Naive B cell (primary cell): ENCODE results near the gene GPT2. TPM values are rescaled to one million over a fixed set of nuclear protein-coding genes. Genes with fewer than 3 reads are reported as not detected.
A peak's percentile ranks its signal among the peaks of the same experiment; 100 is the strongest.
"Not testable (repeated sequence)": the region's sequence is repeated elsewhere in the genome, so short reads cannot be mapped to it uniquely, and the experiment has no call there.

Source experiments
- ATAC-seq, 2 donors: fragments of 150-1000 bp; cut with Tn5 transposase; 2 replicates each; pipeline ENCODE4 v1.10.0; 2021; ENCODE audit warnings: low read depth in 2 of 2, mild to moderate bottlenecking in 2 of 2, moderate library complexity in 2 of 2
- DNase-seq: peaks from one replicate; pipeline ENCODE4 v3.0.0; 2022
- H3K27ac Mint-ChIP-seq, 6 donors: one replicate each; pipeline ENCODE4 v1.8.0; 2020 to 2022; ENCODE audit warnings: mild to moderate bottlenecking in 6 of 6, mixed read lengths in 6 of 6, moderate library complexity in 5 of 6, inconsistent platforms in 2 of 6
- H3K27me3 Mint-ChIP-seq, 3 donors: one replicate each; pipeline ENCODE4 v1.8.0; 2021 to 2022; ENCODE audit warnings: mixed read lengths in 3 of 3, mild to moderate bottlenecking in 1 of 3
- H3K36me3 Mint-ChIP-seq, 2 donors: one replicate each; pipeline ENCODE4 v1.8.0; 2020 to 2022; ENCODE audit warnings: mixed read lengths in 2 of 2, inconsistent platforms in 1 of 2, mild to moderate bottlenecking in 1 of 2
- H3K4me1 Mint-ChIP-seq, 3 donors: one replicate each; pipeline ENCODE4 v1.8.0; 2020 to 2022; ENCODE audit warnings: mixed read lengths in 3 of 3, inconsistent platforms in 1 of 3, mild to moderate bottlenecking in 1 of 3, moderate library complexity in 1 of 3
- H3K4me3 Mint-ChIP-seq, 8 donors: one replicate each; pipeline ENCODE4 v1.8.0; 2020 to 2022; ENCODE audit warnings: mild to moderate bottlenecking in 8 of 8, mixed read lengths in 8 of 8, moderate library complexity in 8 of 8, inconsistent platforms in 2 of 8
- H3K9me3 Mint-ChIP-seq, 7 donors: one replicate each; pipeline ENCODE4 v1.8.0; 2020 to 2022; ENCODE audit warnings: mixed read lengths in 7 of 7, mild to moderate bottlenecking in 5 of 7, inconsistent platforms in 2 of 7, moderate library complexity in 1 of 7
- polyA plus RNA-seq, 6 donors: library from polyadenylated mRNA; unstranded; fragments of 300-500 nt; fragmentation: Illumina TruSeq; gene quantifications; one replicate each; pipeline ENCODE4 v1.2.3, GENCODE V29; 2021; ENCODE audit warnings: low read depth in 6 of 6

GPT2 gene
- polyA plus RNA-seq, 6 donors from 2014 or later, result 1.4 to 3.5 (median 1.8) TPM

DNA sequence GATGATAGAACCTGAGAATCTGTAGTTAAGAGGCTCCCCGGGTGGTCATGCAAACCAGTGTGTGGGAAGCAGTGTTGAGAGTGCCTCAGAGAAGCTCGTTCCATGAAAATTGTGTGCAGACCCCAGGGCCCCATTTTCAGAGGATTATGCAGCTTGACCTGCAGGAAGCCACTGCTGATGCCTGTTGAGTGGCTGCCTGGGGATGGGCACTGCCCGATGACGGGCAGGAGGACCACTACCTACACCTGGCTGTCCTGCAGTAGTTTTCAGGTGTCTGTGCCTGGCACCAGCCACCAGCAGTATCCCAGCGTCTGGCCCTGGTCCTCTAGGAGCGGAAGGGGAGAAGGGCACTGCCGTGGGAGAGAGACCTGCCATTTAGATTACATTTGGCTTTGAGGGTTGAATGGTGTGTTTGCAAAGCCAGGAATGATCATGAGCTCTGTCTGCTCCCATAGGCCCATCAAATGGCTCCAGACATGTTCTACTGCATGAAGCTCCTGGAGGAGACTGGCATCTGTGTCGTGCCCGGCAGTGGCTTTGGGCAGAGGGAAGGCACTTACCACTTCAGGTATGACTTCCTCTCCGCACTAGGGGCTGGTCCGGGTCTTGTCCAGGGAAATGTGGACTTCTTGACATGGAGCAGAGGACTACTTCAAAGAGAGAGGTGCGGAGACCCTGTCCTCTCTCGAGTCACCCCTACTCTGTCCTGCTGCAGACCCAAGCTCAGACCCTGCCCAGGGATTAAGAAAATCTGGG is 42.5 kb downstream of the GPT2 start:
- H3K27ac Mint-ChIP-seq, result no peak overlapping the region
- H3K36me3 Mint-ChIP-seq, result no peaks in the 10 kb centered on the region
- H3K4me3 Mint-ChIP-seq, result no peak overlapping the region
- H3K27me3 Mint-ChIP-seq, result no peaks in the 10 kb centered on the region
- H3K9me3 Mint-ChIP-seq, result no peaks in the 10 kb centered on the region
- peaks cover 0 to 4% (median 0%) of the 10 kb centered on the region in 3 donors for H3K4me1 Mint-ChIP-seq
- ATAC-seq, result no peak
- DNase-seq, result no peak

DNA sequence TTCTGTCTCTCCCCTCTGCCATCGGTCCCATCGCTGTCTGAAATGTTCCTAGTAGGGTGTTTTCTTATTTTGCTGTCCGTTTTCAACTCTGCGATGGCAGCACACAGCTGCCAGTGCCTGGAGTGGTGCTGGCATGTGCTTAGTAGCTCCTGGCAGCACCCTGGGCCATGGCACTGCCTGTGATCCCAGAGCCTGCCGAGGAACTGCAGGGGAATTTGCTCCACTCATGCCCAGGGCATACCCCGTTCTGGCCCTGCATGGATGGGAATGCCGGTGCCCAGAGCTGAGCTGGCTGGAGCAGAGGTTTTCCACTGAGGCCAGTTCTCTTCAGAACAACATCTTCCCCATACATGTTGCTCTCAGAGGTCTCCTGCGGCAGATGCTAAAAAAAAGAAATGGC is 43.1 kb downstream of the GPT2 start:
- H3K4me3 Mint-ChIP-seq, result no peak overlapping the region
- H3K27ac Mint-ChIP-seq, result no peak overlapping the region
- H3K27me3 Mint-ChIP-seq, result no peaks in the 10 kb centered on the region
- ATAC-seq, result no peak
- no peaks in the 10 kb centered on the region for H3K9me3 Mint-ChIP-seq
- DNase-seq, result no peak
- no peaks in the 10 kb centered on the region for H3K36me3 Mint-ChIP-seq
- H3K4me1 Mint-ChIP-seq, result peaks cover 0 to 4% (median 0%) of the 10 kb centered on the region in 3 donors

DNA sequence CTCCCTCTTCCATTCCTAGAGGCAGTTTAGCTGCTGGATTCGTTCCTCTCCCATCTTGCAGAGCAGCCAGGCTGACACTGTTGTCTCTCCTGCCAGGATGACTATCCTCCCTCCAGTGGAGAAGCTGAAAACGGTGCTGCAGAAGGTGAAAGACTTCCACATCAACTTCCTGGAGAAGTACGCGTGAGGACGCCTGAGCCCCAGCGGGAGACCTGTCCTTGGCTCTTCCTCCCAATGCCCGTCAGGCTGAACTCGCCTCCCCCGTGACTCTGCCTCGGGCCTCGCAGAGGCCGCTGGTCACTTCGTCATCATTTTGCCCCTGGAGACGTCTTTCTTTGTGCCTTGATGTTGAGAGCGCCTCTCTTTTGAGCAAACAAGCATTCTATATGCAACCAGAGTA is 44.6 kb downstream of the GPT2 start:
- Mint-ChIP-seq H3K27me3 (no peaks in the 10 kb centered on the region), H3K36me3 (no peaks in the 10 kb centered on the region), H3K27ac (peak overlapping the region in 3 of 6 donors; percentile 8 to 47 (median 38)), H3K9me3 (no peaks in the 10 kb centered on the region), H3K4me3 (peak overlapping the region in 1 of 8 donors; percentile 50), H3K4me1 (peaks cover 7 to 12% (median 9%) of the 10 kb centered on the region in 3 donors)
- ATAC-seq (no peak), DNase-seq (no peak)

DNA sequence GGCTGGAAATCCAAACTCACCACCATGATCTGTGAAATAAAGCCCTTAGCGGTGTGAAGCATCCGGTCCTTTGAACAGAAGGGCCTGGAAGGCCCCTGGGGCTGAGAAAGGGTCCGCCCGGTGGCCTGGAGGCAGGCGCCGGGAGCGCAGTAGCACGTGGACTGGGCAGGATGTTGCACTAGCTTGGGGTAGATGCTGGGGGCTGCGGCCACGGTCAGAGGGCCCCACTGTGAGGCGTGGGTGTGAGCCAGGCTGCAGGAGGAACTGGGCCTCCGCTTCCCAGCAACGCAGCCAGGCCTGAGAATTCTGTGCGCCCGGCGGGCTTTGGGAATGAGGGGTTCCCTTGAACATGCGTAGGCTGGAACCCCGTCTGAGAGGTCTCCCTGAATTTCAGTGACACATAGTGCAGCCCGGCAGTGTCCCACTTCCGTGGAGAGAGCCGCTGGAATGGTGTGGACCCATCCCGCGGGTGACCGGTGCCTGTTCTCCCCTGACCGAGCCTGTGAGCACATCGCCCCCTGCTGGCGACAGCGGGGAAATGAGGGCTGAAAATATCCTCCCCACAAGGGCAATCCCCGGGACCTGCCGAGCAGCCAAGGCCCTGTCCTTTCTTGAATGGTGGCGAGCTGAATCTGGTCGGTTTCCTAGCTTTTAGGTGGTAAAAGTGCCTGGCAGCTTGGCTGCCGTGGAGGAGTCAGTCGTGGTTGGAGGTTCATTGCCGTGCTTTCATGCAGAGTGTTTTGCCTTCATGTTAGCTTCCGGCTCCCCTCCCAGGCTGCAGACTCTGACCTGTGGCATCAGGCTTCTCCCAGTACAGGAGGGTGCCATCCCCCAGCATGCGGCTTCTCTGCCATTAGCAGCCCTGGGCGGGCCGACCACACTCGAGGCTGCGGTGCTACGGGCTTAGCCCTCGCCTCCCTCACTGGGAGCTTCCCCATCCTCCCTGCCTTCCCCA is 45.5 kb downstream of the GPT2 start:
- H3K4me1 Mint-ChIP-seq, result peaks cover 7 to 12% (median 9%) of the 10 kb centered on the region in 3 donors
- no peaks in the 10 kb centered on the region for H3K27me3 Mint-ChIP-seq
- H3K36me3 Mint-ChIP-seq, result no peaks in the 10 kb centered on the region
- H3K4me3 Mint-ChIP-seq, result no peak overlapping the region
- DNase-seq (peak; percentile 51), ATAC-seq (peak; percentile 56 to 57)
- no peaks in the 10 kb centered on the region for H3K9me3 Mint-ChIP-seq
- H3K27ac Mint-ChIP-seq, result peak overlapping the region in 2 of 6 donors; percentile 31 to 63

DNA sequence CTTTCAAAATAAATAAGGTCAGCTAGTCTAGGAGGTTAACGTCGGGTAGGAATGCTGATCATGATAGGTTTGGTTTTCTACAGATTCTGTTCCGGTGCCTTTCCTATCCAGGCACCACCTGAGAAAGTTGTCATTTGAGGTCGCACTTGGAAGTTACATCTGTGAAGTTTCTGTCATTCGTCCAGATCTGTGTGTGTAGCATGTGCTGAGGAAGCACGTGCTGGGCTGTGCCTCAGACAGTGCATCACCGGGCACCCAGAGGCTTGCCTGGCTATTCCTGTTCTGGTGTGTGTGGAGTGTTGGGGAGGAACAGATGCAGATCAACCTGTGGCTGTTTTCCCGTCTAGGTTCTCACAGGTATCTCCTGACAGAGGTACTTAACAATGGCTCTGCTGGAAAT is 46.7 kb downstream of the GPT2 start:
- no peaks in the 10 kb centered on the region for H3K36me3 Mint-ChIP-seq
- peaks cover 7 to 12% (median 9%) of the 10 kb centered on the region in 3 donors for H3K4me1 Mint-ChIP-seq
- peak overlapping the region in 1 of 8 donors; percentile 3 for H3K4me3 Mint-ChIP-seq
- H3K27me3 Mint-ChIP-seq, result no peaks in the 10 kb centered on the region
- DNase-seq (no peak), ATAC-seq (no peak)
- H3K27ac Mint-ChIP-seq, result no peak overlapping the region
- no peaks in the 10 kb centered on the region for H3K9me3 Mint-ChIP-seq

DNA sequence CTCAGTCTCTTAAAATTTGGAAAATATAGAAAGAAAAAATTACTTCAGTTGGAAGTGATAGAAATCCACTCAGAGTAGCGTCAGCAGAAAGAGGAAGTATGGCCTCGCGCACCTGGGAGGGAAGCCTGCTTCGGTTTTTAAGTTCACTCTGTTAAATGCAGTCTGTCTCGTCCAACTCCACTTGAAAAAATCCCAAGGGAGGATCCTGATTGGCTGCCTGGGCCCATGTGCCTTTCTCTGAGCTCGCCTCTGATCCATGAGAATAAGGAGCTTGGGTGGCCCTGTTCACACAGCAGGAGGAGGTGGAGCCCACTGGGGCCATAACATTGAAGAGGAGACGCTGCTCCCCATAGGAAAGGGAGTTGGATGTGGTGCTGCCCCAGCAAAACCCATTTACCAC is 48.6 kb downstream of the GPT2 start:
- Mint-ChIP-seq H3K4me3 (peak overlapping the region in 7 of 8 donors; percentile 6 to 73 (median 36)), H3K27me3 (no peaks in the 10 kb centered on the region), H3K27ac (peak overlapping the region in 5 of 6 donors; percentile 16 to 97 (median 78)), H3K4me1 (peaks cover 7 to 12% (median 9%) of the 10 kb centered on the region in 3 donors), H3K36me3 (no peaks in the 10 kb centered on the region), H3K9me3 (no peaks in the 10 kb centered on the region)
- ATAC-seq (peak; percentile 90 to 91), DNase-seq (peak; percentile 40)

DNA sequence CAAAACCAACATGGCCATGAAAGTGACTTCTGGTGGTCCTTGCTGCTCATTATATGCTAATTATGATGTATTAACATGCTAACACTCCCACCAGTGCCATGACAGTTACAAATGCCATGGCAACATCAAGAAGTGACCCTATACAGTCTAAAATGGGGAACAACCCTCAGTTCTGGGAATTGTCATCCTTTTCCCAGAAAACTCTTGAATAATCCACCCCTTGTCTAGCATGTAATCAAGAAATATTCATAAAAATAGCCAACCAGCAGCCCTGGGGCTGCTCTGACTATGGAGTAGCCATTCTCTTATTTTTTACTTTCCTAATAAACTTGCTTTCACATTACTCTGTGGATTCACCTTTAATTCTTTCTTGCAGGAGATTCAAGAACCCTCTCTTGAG is 53.4 kb downstream of the GPT2 start:
- Mint-ChIP-seq H3K27ac (no peak overlapping the region), H3K4me3 (no peak overlapping the region), H3K36me3 (no peaks in the 10 kb centered on the region), H3K4me1 (peaks cover 6 to 9% (median 7%) of the 10 kb centered on the region in 3 donors), H3K27me3 (no peaks in the 10 kb centered on the region), H3K9me3 (no peaks in the 10 kb centered on the region)
- DNase-seq, result no peak
- no peak for ATAC-seq

DNA sequence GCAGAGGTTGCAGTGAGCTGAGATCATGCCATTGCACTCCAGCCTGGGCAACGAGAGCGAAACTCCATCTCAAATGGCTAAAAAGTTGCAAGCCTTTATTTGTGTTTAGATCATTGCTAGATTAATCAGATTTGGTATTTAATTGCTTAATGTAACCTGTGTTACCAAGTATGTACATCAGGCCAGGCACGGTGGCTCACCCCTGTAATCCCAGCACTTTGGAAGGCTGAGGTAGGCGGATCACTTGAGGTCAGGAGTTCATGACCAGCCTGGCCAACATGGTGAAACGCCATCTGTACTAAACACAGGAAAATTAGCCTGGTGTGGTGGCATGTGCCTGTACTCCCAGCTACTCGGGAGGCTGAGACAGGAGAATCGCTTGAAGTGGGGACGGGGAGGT is 60.6 kb downstream of the GPT2 start:
- DNase-seq, H3K4me3 Mint-ChIP-seq, H3K36me3 Mint-ChIP-seq, H3K9me3 Mint-ChIP-seq, ATAC-seq, H3K27me3 Mint-ChIP-seq: not testable (repeated sequence)
- Mint-ChIP-seq H3K27ac (peak overlapping the region in 2 of 6 donors; percentile 8 to 29), H3K4me1 (peaks cover 0 to 13% (median 0%) of the 10 kb centered on the region in 3 donors)

DNA sequence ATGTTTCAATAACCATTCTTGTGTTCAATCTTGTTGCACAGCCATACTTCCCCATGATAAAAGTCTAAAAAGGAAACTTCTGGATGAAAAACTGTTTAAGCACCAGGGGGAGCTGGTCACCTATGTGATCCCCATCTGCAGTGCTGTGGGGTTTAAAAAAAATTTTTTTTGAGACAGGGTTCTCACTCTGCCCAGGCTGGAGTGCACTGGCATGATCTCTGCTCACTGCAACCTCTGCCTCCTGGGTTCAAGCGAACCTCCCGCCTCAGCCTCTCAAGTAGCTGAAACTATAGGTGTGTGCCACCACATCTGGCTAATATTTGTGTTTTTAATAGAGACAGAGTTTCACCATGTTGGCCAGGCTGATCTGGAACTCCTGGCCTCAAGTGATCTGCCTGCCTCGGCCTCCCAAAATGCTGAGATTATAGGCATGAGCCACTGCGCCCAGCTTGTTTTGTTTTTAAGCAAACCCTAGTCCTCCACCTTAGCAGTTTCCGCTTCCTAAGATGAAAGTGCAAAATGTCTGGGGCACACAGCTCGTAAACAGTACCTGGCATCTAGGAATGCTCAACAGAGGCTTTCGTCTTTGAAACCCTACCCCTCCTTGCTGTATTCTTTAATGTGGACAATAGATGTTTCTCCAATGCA is 63.9 kb downstream of the GPT2 start:
- Mint-ChIP-seq H3K27me3 (no peaks in the 10 kb centered on the region), H3K27ac (no peak overlapping the region), H3K9me3 (no peaks in the 10 kb centered on the region), H3K4me3 (no peak overlapping the region), H3K4me1 (peaks cover 0 to 5% (median 0%) of the 10 kb centered on the region in 3 donors), H3K36me3 (no peaks in the 10 kb centered on the region)
- peak; percentile 71 to 74 for ATAC-seq
- DNase-seq, result peak; percentile 33

DNA sequence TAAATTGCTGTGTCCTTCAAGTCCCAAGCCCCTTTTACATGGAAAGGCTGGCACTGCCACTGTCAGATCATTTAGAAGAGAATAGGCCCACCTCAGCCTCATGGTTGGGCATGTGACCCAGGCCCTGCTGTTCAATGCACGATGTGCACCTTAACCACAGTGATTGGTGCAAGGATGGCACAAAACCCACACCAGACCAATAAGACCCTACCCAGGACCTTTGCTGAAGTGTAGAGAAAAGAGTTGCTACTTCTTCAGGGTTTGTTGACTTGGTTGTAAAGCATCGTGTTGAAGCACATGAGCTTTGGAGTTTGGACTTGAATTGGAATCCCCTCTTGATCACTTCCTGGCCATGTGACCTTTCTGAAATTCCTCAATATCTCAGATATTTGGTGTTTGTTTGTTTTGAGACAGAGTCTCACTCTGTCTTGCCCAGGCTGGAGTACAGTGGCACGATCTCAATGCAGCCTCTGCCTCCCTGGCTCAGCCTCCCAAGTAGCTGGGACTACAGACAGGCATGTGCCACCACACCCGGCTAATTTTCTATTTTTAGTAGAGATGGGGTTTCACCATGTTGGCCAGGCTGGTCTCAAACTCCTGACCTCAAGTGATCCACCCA is 64.5 kb downstream of the GPT2 start:
- Mint-ChIP-seq H3K36me3 (no peaks in the 10 kb centered on the region), H3K27ac (no peak overlapping the region), H3K4me3 (no peak overlapping the region), H3K4me1 (no peaks in the 10 kb centered on the region), H3K9me3 (no peaks in the 10 kb centered on the region), H3K27me3 (no peaks in the 10 kb centered on the region)
- ATAC-seq, result no peak
- DNase-seq, result no peak

DNA sequence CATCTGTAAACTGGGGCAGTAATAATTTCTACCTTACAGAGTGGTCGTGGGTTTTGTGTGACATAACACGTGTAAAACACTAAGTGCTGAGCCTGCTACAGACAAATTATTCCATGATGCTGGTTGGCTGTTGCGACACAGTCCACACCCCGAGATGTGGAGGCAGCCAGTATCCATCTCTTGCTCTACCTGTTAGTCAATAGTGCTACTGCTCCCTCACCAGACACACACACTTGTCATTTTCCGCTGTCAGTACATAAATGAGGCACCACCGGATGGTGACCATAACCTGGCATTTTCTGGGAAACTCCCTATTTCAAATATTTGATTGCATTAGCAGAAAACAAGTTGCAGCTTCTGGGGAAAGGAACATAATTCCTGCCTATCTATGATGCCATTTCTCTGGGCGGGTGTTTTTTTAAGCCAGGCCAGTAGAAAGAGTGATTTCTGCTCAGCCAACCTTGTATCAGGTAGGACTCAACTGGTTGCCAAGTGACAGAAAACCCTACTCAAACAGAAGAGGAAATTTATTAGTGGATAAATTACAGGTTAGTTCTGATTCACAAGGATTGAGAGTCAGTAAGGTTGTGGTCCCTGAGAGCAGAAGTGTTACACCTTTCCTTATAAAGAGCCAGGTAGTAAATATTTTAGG is 65.2 kb downstream of the GPT2 start:
- H3K4me1 Mint-ChIP-seq, result no peaks in the 10 kb centered on the region
- ATAC-seq (no peak), DNase-seq (no peak)
- no peak overlapping the region for H3K4me3 Mint-ChIP-seq
- H3K27me3 Mint-ChIP-seq, result no peaks in the 10 kb centered on the region
- no peaks in the 10 kb centered on the region for H3K36me3 Mint-ChIP-seq
- no peak overlapping the region for H3K27ac Mint-ChIP-seq
- H3K9me3 Mint-ChIP-seq, result no peaks in the 10 kb centered on the region

DNA sequence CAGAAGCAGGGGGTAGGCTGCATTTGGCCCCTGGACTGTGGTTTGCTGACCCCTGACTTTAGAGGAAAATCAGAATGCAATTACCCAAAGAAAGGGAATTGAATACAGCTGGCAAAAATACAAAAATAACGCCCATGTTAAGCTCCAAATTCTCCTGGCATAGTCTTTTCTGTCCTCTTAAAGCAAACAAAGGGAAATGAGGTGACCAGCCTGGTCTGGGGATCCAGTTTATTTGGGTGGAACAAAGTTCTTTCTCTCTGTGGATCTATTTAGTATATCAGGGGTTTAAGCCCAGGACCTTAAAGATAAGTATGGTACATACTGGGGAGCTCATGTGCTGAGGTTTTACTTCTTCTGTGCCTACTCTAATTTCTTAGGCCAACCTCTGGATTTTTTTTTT is 65.8 kb downstream of the GPT2 start:
- no peaks in the 10 kb centered on the region for H3K36me3 Mint-ChIP-seq
- no peaks in the 10 kb centered on the region for H3K27me3 Mint-ChIP-seq
- no peak for ATAC-seq
- no peak overlapping the region for H3K4me3 Mint-ChIP-seq
- DNase-seq, result no peak
- H3K9me3 Mint-ChIP-seq, result no peaks in the 10 kb centered on the region
- H3K27ac Mint-ChIP-seq, result no peak overlapping the region
- H3K4me1 Mint-ChIP-seq, result no peaks in the 10 kb centered on the region

DNA sequence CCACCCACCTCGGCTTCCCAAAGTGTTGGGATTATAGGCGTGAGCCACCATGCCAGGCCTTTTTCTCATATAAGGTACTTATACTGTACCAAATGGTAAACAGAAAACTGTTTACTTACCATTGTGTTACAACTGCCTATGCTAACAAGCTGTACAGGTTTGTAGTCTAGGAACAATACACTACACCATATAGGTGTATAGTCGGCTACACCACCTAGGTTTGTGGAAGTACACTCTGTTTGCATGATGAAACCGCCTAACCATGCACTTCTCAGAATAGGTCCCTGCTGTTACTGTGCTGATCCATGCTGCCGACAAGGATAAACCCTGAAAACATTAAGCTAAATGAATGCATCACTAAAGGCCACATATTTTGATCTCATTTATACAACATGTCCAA is 70.4 kb downstream of the GPT2 start:
- Mint-ChIP-seq H3K9me3 (no peaks in the 10 kb centered on the region), H3K27me3 (no peaks in the 10 kb centered on the region), H3K36me3 (peaks cover 9% of the 10 kb centered on the region in 2 donors), H3K27ac (no peak overlapping the region), H3K4me1 (peaks cover 0 to 7% (median 0%) of the 10 kb centered on the region in 3 donors), H3K4me3 (no peak overlapping the region)
- ATAC-seq (no peak), DNase-seq (no peak)
